K562 (cell line): ENCODE results near the gene STX7. TPM values are rescaled to one million over a fixed set of nuclear protein-coding genes. Genes with fewer than 3 reads are reported as not detected.

Source experiments
- E2F3 ChIP-seq: fragments of 250-450 bp; sonication (Bioruptor Pico); IDR thresholded peaks from 2 replicates; pipeline ENCODE4 v1.4.0; 2020; ENCODE audit warnings: mild to moderate bottlenecking
- EHMT2 ChIP-seq: fragments of 450-650 bp; IDR thresholded peaks from 2 replicates; pipeline ENCODE4 v1.6.1; 2018; ENCODE audit warnings: antibody characterized with exemption
- GABPA ChIP-seq: fragments of 200-800 bp; sonication (Bioruptor generic); conservative IDR thresholded peaks from 2 replicates; pipeline ENCODE4 v1.6.1; 2016; ENCODE audit warnings: low read depth, missing genetic modification characterization, missing compliant biosample characterization
- HDAC1 ChIP-seq, 2 experiments: fragments of 450-650 bp; IDR thresholded peaks; 2 replicates each; pipeline ENCODE4 v1.6.1; 2016 to 2017; ENCODE audit warnings: inconsistent platforms in 1 of 2, mild to moderate bottlenecking in 1 of 2, moderate library complexity in 1 of 2
- HSF4 ChIP-seq: fragments of 250-450 bp; sonication (Bioruptor Pico); IDR thresholded peaks from 2 replicates; pipeline ENCODE4 v2.1.2; 2022; ENCODE audit warnings: mild to moderate bottlenecking, moderate library complexity, borderline replicate concordance
- MITF ChIP-seq: IDR thresholded peaks from 2 replicates; pipeline ENCODE4 v1.6.1; 2014; ENCODE audit warnings: antibody characterized with exemption
- MYC ChIP-seq, 2 experiments: fragments of 250-450 bp in 1 of 2; sonication (Bioruptor Pico) in 1 of 2; IDR thresholded peaks; 2 replicates each; pipeline versions ENCODE4 v1.5.1 to v1.6.1; 2012 to 2021; ENCODE audit warnings: low read depth in 2 of 2, borderline replicate concordance in 1 of 2, improper control_type of control experiment in 1 of 2, low read length in 1 of 2, mild to moderate bottlenecking in 1 of 2, moderate library complexity in 1 of 2
- NBN ChIP-seq: fragments of 450-650 bp; IDR thresholded peaks from 2 replicates; pipeline ENCODE4 v1.6.1; 2016; ENCODE audit warnings: low read depth, mild to moderate bottlenecking
- RCOR1 ChIP-seq, 2 experiments: IDR thresholded peaks; 2 replicates each; pipeline ENCODE4 v1.6.1; 2012; ENCODE audit warnings: low read depth in 2 of 2, low read length in 2 of 2, borderline replicate concordance in 1 of 2, improper control_type of control experiment in 1 of 2
- SMC3 ChIP-seq: conservative IDR thresholded peaks from 2 replicates; pipeline ENCODE4 v1.6.1; 2011; ENCODE audit warnings: low read depth, low read length, improper control_type of control experiment; ENCODE audit not compliant: insufficient read depth
- SOX6 ChIP-seq: fragments of 450-650 bp; IDR thresholded peaks from 2 replicates; pipeline ENCODE4 v1.6.1; 2014; ENCODE audit warnings: mild to moderate bottlenecking
- YY1 ChIP-seq, 3 experiments: IDR thresholded peaks; 2 replicates each; pipeline ENCODE4 v1.6.1; 2011; ENCODE audit warnings: low read length in 2 of 3, mild to moderate bottlenecking in 2 of 3, moderate library complexity in 2 of 3, borderline replicate concordance in 1 of 3, control low read depth in 1 of 3, low read depth in 1 of 3; ENCODE audit not compliant: insufficient read depth in 3 of 3, insufficient replicate concordance in 2 of 3, control insufficient read depth in 1 of 3, insufficient read length in 1 of 3; ENCODE audit errors: extremely low read depth in 1 of 3
- ZFP36 ChIP-seq: fragments of 150-350 bp; IDR thresholded peaks from 2 replicates; pipeline ENCODE4 v1.6.1; 2018; ENCODE audit warnings: low read length, low read depth; ENCODE audit not compliant: partially characterized antibody
- ZNF121 ChIP-seq: sonication (generic); formaldehyde crosslinking; conservative IDR thresholded peaks from 2 replicates; pipeline ENCODE4 v1.8.0; 2022; ENCODE audit warnings: missing genetic modification reagents
- polyA plus RNA-seq, 8 experiments: library from polyadenylated mRNA; depleted of rRNA in 4 of 8; stranded (reverse) in 5 of 8; unstranded in 3 of 8; fragments of >200 nt; fragmentation: Nextera tagmentation in 2 of 8; fragmentation: Illumina TruSeq in 1 of 8; extraction: Ambion mirVana in 2 of 8; extraction: Trizol in 1 of 8; gene quantifications; 2 replicates each; pipeline versions ENCODE4 v1.2.1 to v1.2.3, GENCODE V29; 2011 to 2014; ENCODE audit warnings: inconsistent platforms in 1 of 8, missing spikeins in 1 of 8
- total RNA-seq, 7 experiments: library from RNA; depleted of rRNA in 6 of 7; stranded (reverse); fragments of >200 nt in 6 of 7; fragmentation: Illumina TruSeq in 2 of 7; extraction: Trizol in 2 of 7; gene quantifications; 2 replicates each; pipeline versions ENCODE4 v1.2.1 to v1.2.3, GENCODE V29; 2011 to 2021; ENCODE audit warnings: low replicate concordance in 1 of 7
- TF ChIP-seq, protein P1 (sequence below): fragments of 250-450 bp; sonication (Bioruptor Pico); IDR thresholded peaks from 2 replicates; pipeline ENCODE4 v1.5.0; 2021; ENCODE audit warnings: mild to moderate bottlenecking, borderline replicate concordance
- TF ChIP-seq, protein P2 (sequence below): IDR thresholded peaks from 2 replicates; pipeline ENCODE4 v1.6.1; 2012; ENCODE audit warnings: low read depth, low read length, improper control_type of control experiment, borderline replicate concordance
- TF ChIP-seq, protein P3 (sequence below): fragments of 250-450 bp; sonication (Bioruptor Pico); IDR thresholded peaks from 2 replicates; pipeline ENCODE4 v1.8.0; 2021; ENCODE audit warnings: borderline replicate concordance, mild to moderate bottlenecking, moderate library complexity; ENCODE audit not compliant: poor library complexity, severe bottlenecking
- TF ChIP-seq, protein P4 (sequence below): fragments of 450-650 bp; formaldehyde crosslinking; IDR thresholded peaks from 2 replicates; pipeline ENCODE4 v1.4.0; 2022; ENCODE audit warnings: missing genetic modification characterization

The STX7 gene
- total and polyA plus RNA-seq, 9 of the 15 experiments (the other 6 are each of a cell fraction or from before 2014, with no cell fraction given), result 13.0 to 34.4 (median 25.3) TPM

- TF ChIP-seq, protein P1, sequence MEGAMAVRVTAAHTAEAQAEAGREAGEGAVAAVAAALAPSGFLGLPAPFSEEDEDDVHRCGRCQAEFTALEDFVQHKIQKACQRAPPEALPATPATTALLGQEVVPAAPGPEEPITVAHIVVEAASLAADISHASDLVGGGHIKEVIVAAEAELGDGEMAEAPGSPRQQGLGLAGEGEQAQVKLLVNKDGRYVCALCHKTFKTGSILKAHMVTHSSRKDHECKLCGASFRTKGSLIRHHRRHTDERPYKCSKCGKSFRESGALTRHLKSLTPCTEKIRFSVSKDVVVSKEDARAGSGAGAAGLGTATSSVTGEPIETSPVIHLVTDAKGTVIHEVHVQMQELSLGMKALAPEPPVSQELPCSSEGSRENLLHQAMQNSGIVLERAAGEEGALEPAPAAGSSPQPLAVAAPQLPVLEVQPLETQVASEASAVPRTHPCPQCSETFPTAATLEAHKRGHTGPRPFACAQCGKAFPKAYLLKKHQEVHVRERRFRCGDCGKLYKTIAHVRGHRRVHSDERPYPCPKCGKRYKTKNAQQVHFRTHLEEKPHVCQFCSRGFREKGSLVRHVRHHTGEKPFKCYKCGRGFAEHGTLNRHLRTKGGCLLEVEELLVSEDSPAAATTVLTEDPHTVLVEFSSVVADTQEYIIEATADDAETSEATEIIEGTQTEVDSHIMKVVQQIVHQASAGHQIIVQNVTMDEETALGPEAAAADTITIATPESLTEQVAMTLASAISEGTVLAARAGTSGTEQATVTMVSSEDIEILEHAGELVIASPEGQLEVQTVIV (CRISPR knock-in tag), result no peak
- TF ChIP-seq MYC (IDR thresholded peaks at IDR 0.05; ENCODE audit: low read depth, low read length) (peak; percentile 57; the same call in 1 of the 2 replicates), MYC (CRISPR knock-in tag; IDR thresholded peaks at IDR 0.05; ENCODE audit: borderline replicate concordance, low read depth) (no peak), HSF4 (CRISPR knock-in tag) (no peak), HDAC1 (IDR thresholded peaks at IDR 0.05) (0 out of 4 replicates have a peak, but pooled peaks of 1 of the 2 experiments have one; percentile 29), EHMT2 (peak; percentile 20; the same call in 1 of the 2 replicates), E2F3 (CRISPR knock-in tag) (no peak), ZNF121 (CRISPR knock-in tag) (no peak), ZFP36 (no peak), SMC3 (no peak), MITF (0 out of 2 replicates have a peak, but pooled peaks have one; percentile 34), SOX6 (no peak), RCOR1 (IDR thresholded peaks at IDR 0.05; ENCODE audit: borderline replicate concordance in 1 of 2, low read depth in 2 of 2, low read length in 2 of 2) (no peak), NBN (no peak), GABPA (tag) (no peak), YY1 (IDR thresholded peaks at IDR 0.05; ENCODE audit: borderline replicate concordance in 1 of 3, control insufficient read depth in 1 of 3, extremely low read depth in 1 of 3, insufficient read depth in 3 of 3, insufficient read length in 1 of 3, insufficient replicate concordance in 2 of 3, low read depth in 1 of 3, low read length in 2 of 3) (peak in 1 of 3 experiments; percentile 45)
- TF ChIP-seq, protein P2, sequence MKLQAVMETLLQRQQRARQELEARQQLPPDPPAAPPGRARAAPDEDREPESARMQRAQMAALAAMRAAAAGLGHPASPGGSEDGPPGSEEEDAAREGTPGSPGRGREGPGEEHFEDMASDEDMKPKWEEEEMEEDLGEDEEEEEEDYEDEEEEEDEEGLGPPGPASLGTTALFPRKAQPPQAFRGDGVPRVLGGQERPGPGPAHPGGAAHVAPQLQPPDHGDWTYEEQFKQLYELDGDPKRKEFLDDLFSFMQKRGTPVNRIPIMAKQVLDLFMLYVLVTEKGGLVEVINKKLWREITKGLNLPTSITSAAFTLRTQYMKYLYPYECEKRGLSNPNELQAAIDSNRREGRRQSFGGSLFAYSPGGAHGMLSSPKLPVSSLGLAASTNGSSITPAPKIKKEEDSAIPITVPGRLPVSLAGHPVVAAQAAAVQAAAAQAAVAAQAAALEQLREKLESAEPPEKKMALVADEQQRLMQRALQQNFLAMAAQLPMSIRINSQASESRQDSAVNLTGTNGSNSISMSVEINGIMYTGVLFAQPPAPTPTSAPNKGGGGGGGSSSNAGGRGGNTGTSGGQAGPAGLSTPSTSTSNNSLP, result no peak
- TF ChIP-seq, protein P3, sequence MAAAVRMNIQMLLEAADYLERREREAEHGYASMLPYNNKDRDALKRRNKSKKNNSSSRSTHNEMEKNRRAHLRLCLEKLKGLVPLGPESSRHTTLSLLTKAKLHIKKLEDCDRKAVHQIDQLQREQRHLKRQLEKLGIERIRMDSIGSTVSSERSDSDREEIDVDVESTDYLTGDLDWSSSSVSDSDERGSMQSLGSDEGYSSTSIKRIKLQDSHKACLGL, result no peak
- TF ChIP-seq, protein P4, sequence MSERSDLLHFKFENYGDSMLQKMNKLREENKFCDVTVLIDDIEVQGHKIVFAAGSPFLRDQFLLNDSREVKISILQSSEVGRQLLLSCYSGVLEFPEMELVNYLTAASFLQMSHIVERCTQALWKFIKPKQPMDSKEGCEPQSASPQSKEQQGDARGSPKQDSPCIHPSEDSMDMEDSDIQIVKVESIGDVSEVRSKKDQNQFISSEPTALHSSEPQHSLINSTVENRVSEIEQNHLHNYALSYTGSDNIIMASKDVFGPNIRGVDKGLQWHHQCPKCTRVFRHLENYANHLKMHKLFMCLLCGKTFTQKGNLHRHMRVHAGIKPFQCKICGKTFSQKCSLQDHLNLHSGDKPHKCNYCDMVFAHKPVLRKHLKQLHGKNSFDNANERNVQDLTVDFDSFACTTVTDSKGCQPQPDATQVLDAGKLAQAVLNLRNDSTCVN (CRISPR knock-in tag), result no peak
Measured at GRCh38 chr6:132511210-132511830, 1.6 kb downstream of the STX7 start (continued).
